Measurements from ENCODE around the gene ACSS1. TPM values are rescaled to one million over a fixed set of nuclear protein-coding genes. Genes with fewer than 3 reads are reported as not detected.

The ACSS1 gene
- total RNA-seq, 1 experiment from 2014 or later: 2.3 TPM

DNA sequence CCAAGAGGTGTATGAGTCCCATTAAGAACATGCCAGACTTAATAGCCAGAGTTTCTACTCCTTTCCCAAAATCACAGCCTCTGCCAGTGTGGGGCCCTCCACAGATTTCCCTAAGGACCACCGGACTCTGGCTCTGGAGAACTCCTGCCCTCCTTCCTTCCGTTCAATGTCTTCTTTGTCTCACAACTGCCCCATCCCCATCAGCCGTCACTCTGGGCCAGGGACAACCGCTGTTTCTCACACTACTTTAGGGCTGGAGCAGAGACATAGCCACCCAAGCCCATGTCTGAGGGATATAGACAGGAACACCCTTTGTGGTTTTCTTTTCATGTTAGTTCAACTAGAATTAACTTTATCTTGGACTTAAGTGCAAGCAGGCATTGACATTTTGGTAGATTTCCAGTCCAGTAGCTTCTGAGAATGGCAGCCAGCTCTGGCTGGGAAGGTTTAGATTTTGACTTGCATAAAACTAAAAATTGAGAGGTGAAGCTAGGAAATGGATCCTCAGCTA lies 6.7 kb upstream of the ACSS1 start:
- DNase-seq (no peak), ATAC-seq (no peak)
- no peak overlapping the region for H2AFZ ChIP-seq (ENCODE audit: low read length)
- no peaks in the 10 kb centered on the region for H3F3A ChIP-seq (ENCODE audit: low read length, unreplicated experiment)
- H3K4me2 ChIP-seq (ENCODE audit: low read length): no peak overlapping the region
- intact Hi-C loops (cut with micrococcal nuclease): loop anchor here (1.0 to 5.0 kb wide), 3 partner anchors 69 to 132 kb away; no protein-coding TSS in a partner anchor
- peaks cover 9% of the 10 kb centered on the region; the same call in 1 of the 2 replicates for H3K4me1 ChIP-seq (ENCODE audit: insufficient read depth, low read length)
- POLR2A ChIA-PET (ENCODE audit: unreplicated experiment): no interaction called here
- no peak overlapping the region for H3K4me3 ChIP-seq (ENCODE audit: low read length)
- no peaks in the 10 kb centered on the region for H4K20me1 ChIP-seq (ENCODE audit: low read length)
- H3K9me3 ChIP-seq (ENCODE audit: low read length): no peaks in the 10 kb centered on the region
- no peaks in the 10 kb centered on the region for H3K79me2 ChIP-seq (ENCODE audit: low read length)
- CTCF ChIA-PET: interaction anchor here (0.6 to 2.4 kb wide), 2 partner anchors 71 to 114 kb away, joined by 3 to 13 read pairs; no protein-coding TSS in a partner anchor
- no peaks in the 10 kb centered on the region for H3K9me2 ChIP-seq (replicated peaks; ENCODE audit: low read length)
- H3K27ac ChIP-seq (ENCODE audit: low read length): no peak overlapping the region
- H3K9ac ChIP-seq (ENCODE audit: low read length): no peak overlapping the region
- peaks cover 43% of the 10 kb centered on the region for H3K27me3 ChIP-seq (ENCODE audit: low read length)
- H3K36me3 ChIP-seq (ENCODE audit: low read depth, low read length): no peaks in the 10 kb centered on the region
- BruUV-seq (replicated peaks): no TSS peak
- TF ChIP-seq, protein P1, sequence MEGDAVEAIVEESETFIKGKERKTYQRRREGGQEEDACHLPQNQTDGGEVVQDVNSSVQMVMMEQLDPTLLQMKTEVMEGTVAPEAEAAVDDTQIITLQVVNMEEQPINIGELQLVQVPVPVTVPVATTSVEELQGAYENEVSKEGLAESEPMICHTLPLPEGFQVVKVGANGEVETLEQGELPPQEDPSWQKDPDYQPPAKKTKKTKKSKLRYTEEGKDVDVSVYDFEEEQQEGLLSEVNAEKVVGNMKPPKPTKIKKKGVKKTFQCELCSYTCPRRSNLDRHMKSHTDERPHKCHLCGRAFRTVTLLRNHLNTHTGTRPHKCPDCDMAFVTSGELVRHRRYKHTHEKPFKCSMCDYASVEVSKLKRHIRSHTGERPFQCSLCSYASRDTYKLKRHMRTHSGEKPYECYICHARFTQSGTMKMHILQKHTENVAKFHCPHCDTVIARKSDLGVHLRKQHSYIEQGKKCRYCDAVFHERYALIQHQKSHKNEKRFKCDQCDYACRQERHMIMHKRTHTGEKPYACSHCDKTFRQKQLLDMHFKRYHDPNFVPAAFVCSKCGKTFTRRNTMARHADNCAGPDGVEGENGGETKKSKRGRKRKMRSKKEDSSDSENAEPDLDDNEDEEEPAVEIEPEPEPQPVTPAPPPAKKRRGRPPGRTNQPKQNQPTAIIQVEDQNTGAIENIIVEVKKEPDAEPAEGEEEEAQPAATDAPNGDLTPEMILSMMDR (conservative IDR thresholded peaks at IDR 0.05; ENCODE audit: low read depth, low read length): no peak
- TF ChIP-seq EZH2 (IDR thresholded peaks at IDR 0.05; ENCODE audit: low read length, unreplicated experiment) (no peak), EZH2phosphoT487 (IDR thresholded peaks at IDR 0.05; ENCODE audit: borderline replicate concordance, low read length) (no peak)

DNA sequence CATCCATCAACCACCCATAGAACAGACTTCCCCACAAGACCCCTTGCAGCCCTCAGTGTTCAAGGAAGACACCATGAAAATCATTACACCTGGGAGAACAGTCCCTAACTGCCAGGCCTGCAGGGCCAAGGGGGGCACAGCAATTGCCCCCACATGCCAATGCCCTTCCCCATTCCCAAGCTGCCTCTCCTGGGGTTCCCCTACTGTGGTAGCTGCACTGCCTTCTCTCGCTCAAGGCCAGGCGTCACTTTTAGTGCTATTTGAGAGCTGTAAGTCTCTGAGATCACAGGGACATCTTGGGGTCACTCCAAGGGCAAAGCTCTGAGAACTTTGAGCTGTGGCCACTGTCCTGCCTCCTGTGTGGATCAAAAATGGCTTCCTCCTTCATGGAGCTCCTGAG lies 6.0 kb upstream of the ACSS1 start:
- H3K4me2 ChIP-seq (ENCODE audit: low read length): no peak overlapping the region
- peaks cover 37% of the 10 kb centered on the region for H3K27me3 ChIP-seq (ENCODE audit: low read length)
- H3K4me3 ChIP-seq (ENCODE audit: low read length): no peak overlapping the region
- H3K9ac ChIP-seq (ENCODE audit: low read length): no peak overlapping the region
- peaks cover 9% of the 10 kb centered on the region; the same call in 1 of the 2 replicates for H3K4me1 ChIP-seq (ENCODE audit: insufficient read depth, low read length)
- H4K20me1 ChIP-seq (ENCODE audit: low read length): no peaks in the 10 kb centered on the region
- no peaks in the 10 kb centered on the region for H3K9me2 ChIP-seq (replicated peaks; ENCODE audit: low read length)
- H3K27ac ChIP-seq (ENCODE audit: low read length): no peak overlapping the region
- intact Hi-C loops (cut with micrococcal nuclease): no loop called here
- H3F3A ChIP-seq (ENCODE audit: low read length, unreplicated experiment): no peaks in the 10 kb centered on the region
- H3K36me3 ChIP-seq (ENCODE audit: low read depth, low read length): no peaks in the 10 kb centered on the region
- no peak for TF ChIP-seq EZH2 (IDR thresholded peaks at IDR 0.05; ENCODE audit: low read length, unreplicated experiment)
- TF ChIP-seq, protein P1 (conservative IDR thresholded peaks at IDR 0.05; ENCODE audit: low read depth, low read length): no peak
- POLR2A ChIA-PET (ENCODE audit: unreplicated experiment): no interaction called here
- CTCF ChIA-PET: interaction anchor here (0.6 to 2.4 kb wide), 2 partner anchors 71 to 115 kb away, joined by 3 to 13 read pairs; no protein-coding TSS in a partner anchor
- H3K79me2 ChIP-seq (ENCODE audit: low read length): no peaks in the 10 kb centered on the region
- H3K9me3 ChIP-seq (ENCODE audit: low read length): no peaks in the 10 kb centered on the region
- no peak overlapping the region for H2AFZ ChIP-seq (ENCODE audit: low read length)
- DNase-seq (no peak), ATAC-seq (no peak)
- BruUV-seq (replicated peaks): no TSS peak

DNA sequence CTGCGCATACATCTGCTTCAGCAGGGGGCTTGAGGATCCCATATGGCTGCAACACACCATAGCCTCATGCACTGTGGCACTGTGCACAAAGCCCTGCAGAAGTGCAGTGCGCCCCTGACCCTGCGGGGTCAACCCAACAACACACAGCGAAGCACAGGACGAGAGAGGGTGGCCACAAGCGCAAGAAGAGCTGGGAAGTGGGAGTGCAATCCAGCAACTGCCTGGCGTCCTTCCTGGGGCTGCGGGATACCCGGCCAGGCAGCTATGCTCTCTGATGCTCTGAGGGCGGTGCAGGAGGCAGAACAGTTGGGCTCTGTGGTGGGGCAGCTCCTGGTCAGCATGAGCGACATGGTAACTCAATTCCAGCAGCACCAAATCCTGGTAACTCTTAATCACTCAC lies 5.6 kb upstream of the ACSS1 start:
- TF ChIP-seq EZH2phosphoT487 (IDR thresholded peaks at IDR 0.05; ENCODE audit: borderline replicate concordance, low read length): no peak
- TF ChIP-seq, protein P1 (conservative IDR thresholded peaks at IDR 0.05; ENCODE audit: low read depth, low read length): no peak
- TF ChIP-seq EZH2 (IDR thresholded peaks at IDR 0.05; ENCODE audit: low read length, unreplicated experiment): no peak
- Histone ChIP-seq H3K9me3 (ENCODE audit: low read length) (no peaks in the 10 kb centered on the region), H3K27me3 (ENCODE audit: low read length) (peaks cover 37% of the 10 kb centered on the region), H3K4me2 (ENCODE audit: low read length) (no peak overlapping the region), H3K4me3 (ENCODE audit: low read length) (no peak overlapping the region), H3K4me1 (ENCODE audit: insufficient read depth, low read length) (peaks cover 12% of the 10 kb centered on the region; the same call in 1 of the 2 replicates), H4K20me1 (ENCODE audit: low read length) (no peaks in the 10 kb centered on the region), H3K9ac (ENCODE audit: low read length) (no peak overlapping the region), H3K27ac (ENCODE audit: low read length) (no peak overlapping the region), H3K9me2 (replicated peaks; ENCODE audit: low read length) (no peaks in the 10 kb centered on the region), H3K79me2 (ENCODE audit: low read length) (no peaks in the 10 kb centered on the region), H2AFZ (ENCODE audit: low read length) (no peak overlapping the region), H3K36me3 (ENCODE audit: low read depth, low read length) (no peaks in the 10 kb centered on the region), H3F3A (ENCODE audit: low read length, unreplicated experiment) (no peaks in the 10 kb centered on the region)
- no TSS peak for BruUV-seq (replicated peaks)
- intact Hi-C loops (cut with micrococcal nuclease): no loop called here
- POLR2A ChIA-PET (ENCODE audit: unreplicated experiment): no interaction called here
- ATAC-seq (no peak), DNase-seq (no peak)
- CTCF ChIA-PET: no interaction called here
